Neutrophil (primary cell): ENCODE data around the gene CHCHD5.

Experiments
- H3K27ac ChIP-seq: fragments of 200-600 bp; sonication (generic); 2 replicates; pipeline ENCODE4 v1.5.1; 2016; ENCODE audit warnings: mild to moderate bottlenecking, moderate library complexity
- H3K27me3 ChIP-seq: fragments of 200-600 bp; sonication (generic); 2 replicates; pipeline ENCODE4 v1.6.0; 2016; ENCODE audit warnings: mild to moderate bottlenecking
- H3K36me3 ChIP-seq: fragments of 200-600 bp; sonication (generic); 2 replicates; pipeline ENCODE4 v1.5.1; 2017
- H3K4me1 ChIP-seq, 2 experiments: fragments of 200-600 bp in 1 of 2; sonication (generic) in 1 of 2; 1 replicate in 1 of 2; 2 replicates in 1 of 2; pipeline versions ENCODE4 v1.5.1 to v1.6.1; 2013 to 2016; ENCODE audit warnings: low read depth in 1 of 2, low read length in 1 of 2, mild to moderate bottlenecking in 1 of 2, moderate library complexity in 1 of 2; ENCODE audit not compliant: control insufficient read depth in 1 of 2, insufficient read depth in 1 of 2
- H3K4me3 ChIP-seq, 2 experiments: fragments of 200-600 bp in 1 of 2; sonication (generic) in 1 of 2; 1 replicate in 1 of 2; 2 replicates in 1 of 2; pipeline ENCODE4 v1.5.1; 2013 to 2016; ENCODE audit warnings: low read depth in 1 of 2, low read length in 1 of 2, mild to moderate bottlenecking in 1 of 2, moderate library complexity in 1 of 2
- H3K9me3 ChIP-seq: fragments of 200-600 bp; sonication (generic); 2 replicates; pipeline ENCODE4 v1.5.1; 2016
- CTCF ChIP-seq: fragments of 200-600 bp; sonication (generic); IDR thresholded peaks from 2 replicates; pipeline ENCODE4 v1.5.1; 2016; ENCODE audit warnings: antibody characterized with exemption

The CHCHD5 gene

GRCh38 chr2:112634153-112634873 is 49.9 kb downstream of the CHCHD5 start:
- H3K27ac ChIP-seq = no peak overlapping the region
- H3K9me3 ChIP-seq = no peaks in the 10 kb centered on the region
- H3K36me3 ChIP-seq = no peaks in the 10 kb centered on the region
- H3K4me3 ChIP-seq = no peak overlapping the region
- peaks cover 29 to 36% of the 10 kb centered on the region in 2 experiments for H3K4me1 ChIP-seq
- H3K27me3 ChIP-seq = no peaks in the 10 kb centered on the region
- TF ChIP-seq CTCF = no peak

GRCh38 chr2:112634874-112635157 is 50.4 kb downstream of the CHCHD5 start:
- Histone ChIP-seq H3K27me3 (no peaks in the 10 kb centered on the region), H3K9me3 (no peaks in the 10 kb centered on the region), H3K27ac (no peak overlapping the region), H3K4me1 (peaks cover 29 to 33% of the 10 kb centered on the region in 2 experiments), H3K36me3 (no peaks in the 10 kb centered on the region), H3K4me3 (no peak overlapping the region)
- TF ChIP-seq CTCF = no peak

GRCh38 chr2:112636605-112637288 is 52.3 kb downstream of the CHCHD5 start:
- Histone ChIP-seq H3K9me3 (no peaks in the 10 kb centered on the region), H3K4me3 (no peak overlapping the region), H3K27ac (peak overlapping the region; percentile 25), H3K27me3 (no peaks in the 10 kb centered on the region), H3K36me3 (no peaks in the 10 kb centered on the region), H3K4me1 (peaks cover 23 to 30% of the 10 kb centered on the region in 2 experiments)
- no peak for TF ChIP-seq CTCF

GRCh38 chr2:112637289-112637660 is 52.9 kb downstream of the CHCHD5 start:
- no peaks in the 10 kb centered on the region for H3K27me3 ChIP-seq
- H3K9me3 ChIP-seq = no peaks in the 10 kb centered on the region
- TF ChIP-seq CTCF = no peak
- H3K4me1 ChIP-seq = peaks cover 27 to 32% of the 10 kb centered on the region in 2 experiments
- no peaks in the 10 kb centered on the region for H3K36me3 ChIP-seq
- no peak overlapping the region for H3K27ac ChIP-seq
- H3K4me3 ChIP-seq = no peak overlapping the region
